GM18951 (cell line): ENCODE results near the gene RNF220.

Source experiments
- POLR2A ChIP-seq: IDR thresholded peaks from 4 replicates; pipeline ENCODE4 v1.6.1; 2011; ENCODE audit warnings: mild to moderate bottlenecking; ENCODE audit not compliant: insufficient read length, insufficient read depth; ENCODE audit errors: extremely low read depth
- in situ Hi-C: fragments of 300-500 bp; cut with MboI; formaldehyde crosslinking; loops from one replicate; pipeline ENCODE4 v1.12.0; 2022; ENCODE audit warnings: low sequenced_read_pairs, mixed read lengths, inconsistent platforms; ENCODE audit not compliant: unreplicated experiment

RNF220 gene

DNA sequence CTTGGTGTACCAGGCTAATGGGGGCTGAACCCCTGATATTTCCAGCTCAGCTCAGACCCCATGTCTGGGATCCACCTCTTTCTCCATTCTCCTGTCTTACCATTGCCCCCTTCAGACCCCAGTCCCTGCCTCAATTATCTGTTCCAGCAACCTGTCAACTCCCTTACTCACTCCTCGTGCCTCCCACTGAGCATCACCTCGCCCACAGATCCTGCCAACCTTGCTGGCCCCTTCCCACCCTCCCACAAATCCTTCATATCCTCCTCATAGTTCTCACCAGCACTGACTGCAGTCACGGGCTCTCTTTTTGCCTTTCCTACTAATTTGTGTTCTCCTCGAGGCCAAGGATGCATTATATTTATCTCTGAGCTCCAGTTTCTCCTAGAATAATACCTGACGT lies 206.4 kb downstream of the RNF220 start:
- no peak for TF ChIP-seq POLR2A

DNA sequence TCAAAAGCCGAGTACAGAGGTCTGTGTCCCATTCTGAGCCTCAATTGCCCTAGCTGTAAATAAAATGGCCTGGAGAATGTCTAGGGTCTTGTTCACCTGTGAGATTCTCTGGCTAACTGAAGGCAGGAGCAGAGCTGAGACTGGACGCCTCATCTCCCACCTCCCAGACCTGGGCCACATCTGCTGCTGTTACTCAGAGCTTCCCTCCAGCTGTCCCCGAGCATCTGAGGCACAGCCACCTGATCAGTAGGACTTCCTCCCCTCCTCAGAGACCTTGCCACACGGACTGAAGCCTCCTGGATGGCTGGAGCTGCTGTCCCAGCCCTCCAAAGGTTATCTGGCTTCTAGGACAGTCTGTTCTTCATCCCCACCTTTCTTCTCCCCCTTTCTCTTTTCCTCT lies 206.8 kb downstream of the RNF220 start:
- TF ChIP-seq POLR2A = no peak
- in situ Hi-C loops = no loop called here

More for the DNA sequence above, 206.4 kb downstream of the RNF220 start:
- in situ Hi-C loops = no loop called here

DNA sequence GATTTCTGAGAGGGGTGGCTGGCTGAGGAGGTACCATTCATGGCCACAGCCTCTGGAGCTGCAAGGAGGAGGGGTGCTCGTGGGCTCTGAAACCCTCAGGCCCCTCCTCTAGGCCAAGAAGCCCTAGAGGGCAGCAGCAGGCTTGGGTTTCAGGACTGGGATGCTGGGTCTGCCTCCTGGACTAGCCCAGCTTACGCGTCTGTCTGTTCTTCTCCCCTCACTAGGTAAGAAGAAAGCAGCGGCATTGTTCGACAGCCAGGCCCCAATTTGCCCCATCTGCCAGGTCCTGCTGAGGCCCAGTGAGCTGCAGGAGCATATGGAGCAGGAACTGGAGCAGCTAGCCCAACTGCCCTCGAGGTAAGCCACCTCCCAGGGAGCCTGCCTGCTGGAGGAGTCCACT lies 208.9 kb downstream of the RNF220 start:
- in situ Hi-C loops = no loop called here
- TF ChIP-seq POLR2A = no peak

DNA sequence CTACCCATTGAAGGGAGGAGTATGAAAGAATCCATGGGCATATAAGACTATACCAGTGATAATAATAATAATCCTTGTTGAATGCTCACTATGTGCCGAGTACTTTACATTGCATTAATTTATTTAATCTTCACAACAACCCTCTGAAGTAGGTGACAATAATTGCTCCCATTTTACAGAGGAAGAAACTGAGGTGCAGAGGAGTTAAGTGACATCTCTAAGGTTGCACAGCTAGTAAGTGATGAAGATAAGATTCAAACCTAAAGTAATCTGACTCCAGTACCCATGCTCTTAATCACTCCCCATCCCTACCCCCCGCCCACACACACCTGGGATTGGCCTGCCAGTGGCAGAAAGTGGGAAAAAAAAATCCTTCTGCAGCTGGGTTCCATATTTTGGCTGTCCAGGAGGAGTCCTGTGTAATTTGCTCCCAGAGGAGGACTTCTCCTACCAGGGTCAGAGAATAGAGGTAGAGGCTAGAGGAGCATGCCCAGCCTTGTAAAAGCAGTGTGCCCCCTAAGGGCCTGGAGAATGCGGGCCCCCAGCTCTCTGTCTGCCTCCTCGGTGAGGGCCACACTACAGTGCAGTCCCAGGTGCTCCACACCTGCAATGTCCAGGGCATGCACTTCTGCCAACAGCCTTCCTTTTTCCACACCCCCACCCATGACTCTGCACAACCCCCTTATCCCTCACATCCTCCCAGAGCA lies 211.4 kb downstream of the RNF220 start:
- TF ChIP-seq POLR2A = no peak
- in situ Hi-C loops = no loop called here

DNA sequence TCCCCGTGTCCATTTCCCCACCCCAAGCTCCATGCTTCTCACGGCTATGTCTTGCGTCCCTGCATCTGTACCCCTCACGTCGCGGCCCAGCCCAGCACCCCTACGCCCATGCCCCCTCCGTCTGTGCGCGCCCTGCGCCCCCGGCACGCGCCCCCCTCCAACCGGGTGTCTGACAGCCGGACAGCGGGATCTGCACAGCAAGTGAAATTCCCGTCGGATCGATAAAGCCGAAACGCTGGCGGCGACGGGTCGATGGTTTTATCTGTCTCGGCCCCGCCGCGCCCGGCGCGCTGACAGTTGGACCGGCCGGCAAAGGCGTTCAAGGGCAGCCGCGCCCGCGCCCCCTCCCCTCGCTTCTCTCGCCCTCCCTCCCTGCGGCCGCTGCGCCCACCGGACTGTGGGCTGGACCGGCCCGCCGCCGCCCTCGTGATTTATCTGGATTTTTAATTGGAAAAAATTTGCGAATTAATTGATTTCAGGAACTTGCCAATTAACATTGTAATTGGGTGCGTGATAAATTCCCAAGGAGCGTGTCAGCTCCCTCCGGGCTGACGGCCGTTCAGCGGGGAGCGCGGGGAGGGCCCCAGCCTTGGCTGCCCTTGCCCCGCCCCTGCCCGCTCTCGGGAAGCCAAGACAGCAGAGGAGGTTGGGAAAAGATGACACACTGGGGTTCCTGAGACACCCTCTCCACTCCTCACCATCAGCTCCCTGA lies 212.1 kb downstream of the RNF220 start:
- no peak for TF ChIP-seq POLR2A
- in situ Hi-C loops = no loop called here

DNA sequence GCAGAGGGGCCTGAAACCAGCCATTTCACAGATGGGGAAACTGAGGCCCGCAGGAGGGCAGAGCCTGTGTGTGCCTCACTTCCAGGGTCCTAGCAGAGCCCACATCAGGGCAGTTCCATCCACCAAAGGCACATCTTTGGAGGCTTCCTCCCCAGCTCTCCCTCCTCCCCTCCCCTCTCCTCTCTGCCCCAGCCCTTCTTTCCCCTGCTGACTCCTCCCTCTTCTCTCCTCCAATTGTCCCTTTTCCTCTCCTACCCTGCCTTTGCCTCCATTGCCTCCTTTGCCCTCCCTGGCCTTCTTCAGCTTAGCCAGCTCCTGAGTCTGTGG lies 212.6 kb downstream of the RNF220 start:
- TF ChIP-seq POLR2A = no peak
- in situ Hi-C loops = no loop called here

DNA sequence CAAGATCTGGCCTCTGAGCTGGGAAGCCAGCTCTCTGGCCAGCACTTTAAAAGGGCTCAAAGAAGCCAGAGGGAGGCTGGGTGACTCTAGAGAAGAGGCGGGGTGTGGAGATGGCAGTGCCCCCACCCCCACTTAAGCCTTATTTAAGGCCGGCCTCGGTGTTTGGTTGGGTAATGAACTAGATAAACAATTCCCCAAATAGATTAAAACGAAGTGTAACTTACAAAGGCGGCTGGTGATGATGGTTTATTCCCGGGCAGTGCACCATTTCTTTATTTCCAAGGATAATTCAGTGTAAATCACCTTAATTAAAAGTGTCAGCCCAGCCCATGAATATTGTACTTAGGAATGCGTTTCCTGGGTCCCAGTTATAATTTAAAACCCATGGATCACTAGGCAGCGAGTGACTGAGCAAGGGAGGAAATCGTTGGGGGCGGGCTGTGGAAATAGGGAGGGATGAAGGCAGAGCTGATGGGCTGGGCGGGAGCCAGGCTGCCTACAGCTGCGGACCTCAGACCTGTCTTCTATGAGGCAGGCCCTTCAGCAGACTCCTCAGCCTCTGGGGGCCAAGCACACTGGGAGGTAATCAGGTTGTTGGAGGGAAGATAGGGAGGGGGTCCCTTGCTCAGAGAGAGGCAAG lies 214.3 kb downstream of the RNF220 start:
- no peak for TF ChIP-seq POLR2A
- in situ Hi-C loops = no loop called here

DNA sequence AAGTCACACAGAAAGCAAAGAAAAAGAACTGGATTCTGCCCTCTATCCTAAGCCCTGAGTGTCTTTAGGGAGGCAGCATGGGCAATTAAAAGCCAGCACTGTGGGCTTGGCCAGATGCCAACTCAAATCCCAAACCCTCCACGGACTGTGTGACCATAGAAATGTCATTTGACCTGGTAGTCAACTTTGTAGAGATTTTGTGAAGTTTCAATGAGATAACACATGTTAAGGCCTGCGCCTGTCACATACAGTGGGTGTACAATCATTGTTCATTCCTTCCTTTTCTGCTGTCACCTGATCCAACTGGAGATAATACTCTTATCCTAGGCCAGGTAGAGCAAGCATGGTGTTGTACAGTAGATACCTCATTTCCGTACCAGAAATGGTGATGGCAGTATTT lies 215.0 kb downstream of the RNF220 start:
- TF ChIP-seq POLR2A = no peak
- in situ Hi-C loops = no loop called here

DNA sequence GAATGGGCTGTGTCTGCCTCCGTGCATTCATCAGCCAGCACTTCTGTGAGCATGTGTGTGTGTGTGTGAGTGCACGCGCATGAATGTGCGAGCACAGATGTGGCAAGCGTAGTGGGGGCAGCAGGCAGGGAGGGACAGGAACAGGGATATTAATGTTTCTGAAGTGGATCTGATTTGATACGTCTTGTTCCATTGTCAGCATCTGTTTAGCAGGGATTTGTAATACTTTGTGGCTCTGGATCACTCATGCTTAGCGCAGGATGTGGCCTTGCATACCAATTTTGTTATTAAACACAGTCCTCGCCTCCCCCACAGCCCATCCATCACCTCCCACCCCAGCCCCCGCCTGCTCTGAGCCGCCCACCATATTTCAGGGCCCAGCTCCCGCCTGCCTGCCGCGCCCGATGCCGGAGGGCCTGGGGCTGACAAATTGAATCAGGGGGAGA lies 216.8 kb downstream of the RNF220 start:
- TF ChIP-seq POLR2A = no peak
- in situ Hi-C loops = no loop called here

DNA sequence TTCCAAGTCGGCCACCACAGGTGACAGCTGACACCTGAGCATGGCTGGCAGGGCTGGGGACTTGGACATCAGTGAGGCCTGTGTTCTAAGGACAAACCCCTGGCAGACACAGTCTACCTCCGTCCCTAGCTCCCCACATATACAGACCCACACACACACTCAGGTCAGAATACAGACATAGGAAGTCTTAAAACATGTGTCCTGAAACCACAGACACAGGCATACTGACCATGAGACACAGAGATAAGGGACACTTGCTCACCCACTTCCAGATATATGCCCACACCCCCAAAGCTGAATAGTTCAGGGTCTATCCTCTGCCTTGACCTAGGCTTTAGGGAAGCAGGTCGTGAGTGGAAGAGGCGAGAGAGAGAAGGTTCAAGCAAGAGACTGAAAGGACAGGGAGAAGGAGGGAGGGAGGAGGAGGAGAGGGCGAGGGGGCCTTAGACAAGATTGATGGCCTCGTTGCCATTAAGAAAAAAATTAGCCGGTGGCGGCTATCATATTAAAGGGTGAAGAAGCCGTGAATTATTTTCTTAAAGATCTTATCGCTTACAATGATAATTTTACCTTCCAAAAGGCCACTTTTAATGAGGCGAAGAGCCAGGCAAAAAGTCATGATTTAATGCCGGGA lies 219.3 kb downstream of the RNF220 start:
- in situ Hi-C loops = no loop called here
- no peak for TF ChIP-seq POLR2A

DNA sequence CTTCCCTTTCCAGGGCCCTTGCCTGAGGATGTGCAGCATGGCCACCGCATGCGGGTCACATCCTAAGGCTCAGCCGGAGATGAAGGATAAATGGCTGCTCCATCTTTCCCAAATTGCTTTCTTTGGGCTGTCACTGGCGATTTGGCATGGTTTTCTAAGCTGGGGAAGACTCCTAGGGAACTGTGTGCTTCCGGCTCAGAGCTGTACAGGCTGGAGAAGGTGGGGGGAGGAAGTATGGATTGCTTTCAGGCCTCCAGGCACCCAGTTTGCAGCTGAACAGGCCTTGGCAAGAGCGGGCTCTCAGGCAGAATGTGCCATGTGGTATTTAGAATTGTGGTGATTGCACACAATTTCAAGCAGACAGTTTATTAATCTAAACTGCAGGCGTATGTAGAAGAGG lies 220.3 kb downstream of the RNF220 start:
- TF ChIP-seq POLR2A = no peak
- in situ Hi-C loops = no loop called here

DNA sequence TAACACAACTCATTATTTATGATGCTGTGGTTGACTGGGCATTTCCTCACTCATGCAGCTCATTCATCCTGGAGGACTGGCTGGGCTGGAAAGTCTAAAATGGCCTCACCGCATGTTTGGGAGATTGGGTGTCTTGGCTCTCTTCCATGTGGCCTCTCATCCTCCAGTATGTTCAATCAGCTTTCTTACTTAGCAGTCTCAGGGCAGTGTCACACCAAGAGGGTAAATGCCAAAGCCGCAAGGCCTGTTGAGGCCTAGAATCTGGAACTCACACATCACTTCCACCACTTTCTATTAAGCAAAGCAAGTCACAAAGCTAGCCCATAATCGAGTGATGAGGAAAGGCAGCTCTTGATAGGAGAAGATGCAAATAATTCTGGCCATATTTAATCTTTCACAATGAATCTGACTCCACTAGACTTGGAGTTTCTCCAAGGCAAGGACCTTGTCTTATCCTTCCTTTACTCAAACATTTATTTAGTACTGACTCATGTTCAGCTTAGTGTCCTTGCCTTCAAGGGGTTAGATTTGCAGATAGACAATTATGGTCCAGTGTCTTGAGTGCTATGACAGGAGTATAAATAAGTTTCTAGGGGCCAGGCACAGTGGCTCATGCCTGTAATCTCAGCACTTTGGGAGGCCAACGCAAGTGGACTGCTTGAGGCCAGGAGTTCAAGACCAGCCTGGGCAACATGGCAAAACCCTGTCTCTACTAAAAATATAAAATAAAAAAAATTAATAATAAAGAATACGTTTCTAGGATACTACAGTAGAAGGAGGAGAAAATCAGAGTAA lies 224.1 kb downstream of the RNF220 start:
- no peak for TF ChIP-seq POLR2A

DNA sequence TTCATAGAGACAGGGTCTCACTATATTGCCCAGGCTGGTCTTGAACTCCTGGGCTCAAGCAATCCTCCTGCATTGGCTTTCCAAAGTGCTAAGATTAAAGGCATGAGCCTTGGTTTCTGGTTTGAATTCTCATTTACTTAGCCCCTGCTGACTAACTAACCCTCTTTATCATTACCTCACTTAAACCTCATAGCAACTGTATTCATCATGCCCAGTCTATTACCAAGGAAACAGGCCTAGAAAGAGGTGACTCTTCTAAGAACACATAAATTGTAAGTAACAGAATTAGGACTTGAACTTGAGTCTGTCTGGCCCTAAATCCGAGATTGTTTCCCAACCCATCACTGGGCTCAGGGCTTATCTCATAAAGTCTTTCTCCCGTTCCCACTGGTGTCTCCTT lies 225.1 kb downstream of the RNF220 start:
- in situ Hi-C loops = no loop called here
- TF ChIP-seq POLR2A = no peak

More for the DNA sequence above, 224.1 kb downstream of the RNF220 start:
- in situ Hi-C loops = no loop called here
